Measurements from ENCODE around the gene MMP14. TPM values are rescaled to one million over a fixed set of nuclear protein-coding genes. Genes with fewer than 3 reads are reported as not detected.

The MMP14 gene
- total and polyA plus RNA-seq, 11 donors: 14.0 to 90.6 (median 24.8) TPM

DNA sequence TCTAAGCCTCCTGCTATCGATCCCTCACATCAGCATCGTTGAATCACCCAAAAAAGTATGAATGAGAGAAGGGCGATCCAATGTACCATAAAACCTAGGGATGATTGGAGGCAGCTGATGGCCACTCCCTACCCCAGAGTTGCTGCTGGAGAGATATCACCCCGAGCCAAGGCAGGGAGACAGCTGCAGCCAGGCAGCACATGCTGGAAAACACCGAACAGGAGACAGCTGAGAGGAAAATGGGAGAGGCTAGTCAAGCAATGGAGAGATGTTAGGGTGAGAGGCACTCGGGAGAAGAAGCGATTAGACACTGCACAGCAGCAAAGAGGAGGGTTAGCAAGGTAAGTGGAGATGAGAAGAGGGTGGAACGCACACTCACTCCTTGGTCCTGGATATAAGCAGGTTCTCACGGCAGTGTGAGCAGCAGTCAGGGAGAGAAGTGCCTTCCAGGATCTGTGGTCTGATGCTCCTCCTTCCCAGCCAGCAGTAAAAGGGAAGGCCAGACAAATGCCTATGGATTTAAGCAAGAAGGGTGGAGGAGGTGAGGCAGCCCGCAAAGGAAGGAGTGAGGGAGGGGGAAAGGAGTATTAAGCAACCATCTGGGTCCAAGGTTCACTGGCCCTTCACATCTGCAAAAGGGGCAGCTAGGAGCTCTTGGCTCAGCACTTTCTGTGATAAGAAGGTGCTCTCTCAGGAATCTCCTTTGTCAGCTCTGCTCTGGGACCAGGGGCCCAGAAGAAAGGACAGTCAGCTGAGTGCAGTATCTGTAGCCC lies 21.3 kb upstream of the MMP14 start, which contains the start of gene SLC7A7:
TSS of gene SLC7A7 (minus strand) at position 495 of the 773 bp plus-strand sequence. CDS start 2,037 bp downstream, outside the sequence.
- no peaks in the 10 kb centered on the region for H3K36me3 ChIP-seq
- no peaks in the 10 kb centered on the region for H3K9me3 ChIP-seq
- WGBS, 4 donors: 57 to 62% (median 59%) methylated on average over 10 of the region's 10 CpGs
- peak within 1 kb of the TSS in 5 of 12 donors; percentile 4 to 91 (median 29) for H3K27ac ChIP-seq
- H3K27me3 ChIP-seq: no peaks in the 10 kb centered on the region
- peak within 1 kb of the TSS in 7 of 12 donors; percentile 10 to 57 (median 28) for H3K4me3 ChIP-seq
- intact Hi-C loops (cut with DNase I): loop anchor here in 7 of 10 donors (5.0 to 10.0 kb wide), 7 partner anchors 158 to 423 kb away; no protein-coding TSS in a partner anchor
- ATAC-seq: peak in 3 of 4 donors; percentile 13 to 51 (median 37)
- TF ChIP-seq POLR2A (IDR thresholded peaks at IDR 0.05): no peak
- TF ChIP-seq, protein P1, sequence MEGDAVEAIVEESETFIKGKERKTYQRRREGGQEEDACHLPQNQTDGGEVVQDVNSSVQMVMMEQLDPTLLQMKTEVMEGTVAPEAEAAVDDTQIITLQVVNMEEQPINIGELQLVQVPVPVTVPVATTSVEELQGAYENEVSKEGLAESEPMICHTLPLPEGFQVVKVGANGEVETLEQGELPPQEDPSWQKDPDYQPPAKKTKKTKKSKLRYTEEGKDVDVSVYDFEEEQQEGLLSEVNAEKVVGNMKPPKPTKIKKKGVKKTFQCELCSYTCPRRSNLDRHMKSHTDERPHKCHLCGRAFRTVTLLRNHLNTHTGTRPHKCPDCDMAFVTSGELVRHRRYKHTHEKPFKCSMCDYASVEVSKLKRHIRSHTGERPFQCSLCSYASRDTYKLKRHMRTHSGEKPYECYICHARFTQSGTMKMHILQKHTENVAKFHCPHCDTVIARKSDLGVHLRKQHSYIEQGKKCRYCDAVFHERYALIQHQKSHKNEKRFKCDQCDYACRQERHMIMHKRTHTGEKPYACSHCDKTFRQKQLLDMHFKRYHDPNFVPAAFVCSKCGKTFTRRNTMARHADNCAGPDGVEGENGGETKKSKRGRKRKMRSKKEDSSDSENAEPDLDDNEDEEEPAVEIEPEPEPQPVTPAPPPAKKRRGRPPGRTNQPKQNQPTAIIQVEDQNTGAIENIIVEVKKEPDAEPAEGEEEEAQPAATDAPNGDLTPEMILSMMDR (IDR thresholded peaks at IDR 0.05): no peak
- no peak for DNase-seq
- H3K4me1 ChIP-seq: peaks cover 0 to 52% (median 15%) of the 10 kb centered on the region in 12 donors

DNA sequence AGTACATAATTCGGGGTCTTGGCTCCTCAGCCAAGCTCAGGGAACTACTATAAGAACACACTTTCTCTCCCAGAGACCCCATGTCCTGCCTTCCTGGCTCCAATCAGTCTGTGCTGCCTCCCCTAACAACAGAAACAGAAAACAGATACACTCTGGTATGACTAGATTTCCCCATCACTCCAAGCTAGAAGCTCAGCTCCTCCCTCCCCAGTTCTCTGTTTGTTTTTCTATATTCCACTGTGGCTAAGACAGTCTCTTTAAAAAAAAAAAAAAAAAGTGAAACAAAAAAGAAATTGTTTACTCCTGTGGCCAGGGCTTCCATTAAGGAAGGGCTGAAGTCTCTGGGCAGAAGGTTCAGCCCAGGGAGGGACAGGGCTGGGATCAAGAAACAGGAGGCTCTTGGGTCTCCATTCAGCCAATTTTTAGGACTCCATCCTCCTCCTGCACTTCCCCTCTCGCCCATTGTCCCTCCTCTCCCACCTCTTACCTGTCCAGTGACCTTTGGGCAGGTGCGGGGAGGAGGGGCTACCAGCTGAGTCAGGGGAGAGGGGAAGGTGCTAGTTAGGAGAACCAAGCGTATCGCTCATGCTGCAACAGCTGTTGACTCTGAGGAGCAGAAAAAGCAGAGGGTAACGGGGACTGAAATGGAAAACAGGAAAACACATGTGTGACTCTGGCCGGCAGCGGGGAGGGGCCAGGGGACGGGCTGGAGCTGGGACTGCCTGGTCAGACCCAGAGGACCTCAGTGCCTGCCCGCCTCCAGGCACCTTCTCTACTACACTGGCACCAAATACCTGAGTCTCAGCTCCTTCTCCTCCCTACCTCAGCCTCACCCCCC lies 17.0 kb upstream of the MMP14 start:
- peak overlapping the region in 10 of 12 donors; percentile 21 to 55 (median 45) for H3K4me3 ChIP-seq
- H3K9me3 ChIP-seq: no peaks in the 10 kb centered on the region
- peak overlapping the region in 9 of 12 donors; percentile 20 to 86 (median 64) for H3K27ac ChIP-seq
- WGBS, 4 donors: 29 to 48% (median 33%) methylated on average over 9 to 10 of the region's 10 CpGs
- H3K36me3 ChIP-seq: no peaks in the 10 kb centered on the region
- H3K27me3 ChIP-seq: no peaks in the 10 kb centered on the region
- DNase-seq (peak in 3 of 5 donors; percentile 41 to 52 (median 48)), ATAC-seq (peak in 3 of 4 donors; percentile 14 to 32 (median 22))
- intact Hi-C loops (cut with DNase I): loop anchor here in 7 of 10 donors (5.0 to 10.0 kb wide), 7 partner anchors 162 to 427 kb away; no protein-coding TSS in a partner anchor
- TF ChIP-seq, protein P1 (IDR thresholded peaks at IDR 0.05): no peak
- TF ChIP-seq POLR2A (IDR thresholded peaks at IDR 0.05): no peak
- peaks cover 0 to 70% (median 23%) of the 10 kb centered on the region in 12 donors for H3K4me1 ChIP-seq

DNA sequence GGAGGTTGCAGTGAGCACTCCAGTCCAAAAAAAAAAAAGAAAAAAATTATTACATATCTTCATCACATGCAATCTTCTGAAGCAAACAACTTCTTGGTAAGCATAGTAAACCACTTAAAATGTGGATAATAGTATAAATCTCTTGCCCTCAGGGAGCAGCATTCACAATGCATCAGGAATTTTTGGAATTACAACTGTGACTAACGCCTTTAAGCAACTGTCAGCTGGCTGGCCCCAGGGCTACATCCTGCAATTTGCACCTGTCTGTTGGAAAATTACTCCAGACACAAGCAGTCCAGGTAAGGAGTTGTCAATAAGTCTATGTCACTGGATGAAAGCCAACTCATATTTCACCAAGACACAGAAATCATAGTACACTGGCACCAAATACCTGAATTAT lies 15.7 kb upstream of the MMP14 start:
- Histone ChIP-seq H3K27ac (no peak overlapping the region), H3K27me3 (no peaks in the 10 kb centered on the region), H3K36me3 (no peaks in the 10 kb centered on the region), H3K4me3 (no peak overlapping the region), H3K9me3 (no peaks in the 10 kb centered on the region), H3K4me1 (peaks cover 0 to 68% (median 22%) of the 10 kb centered on the region in 12 donors)
- 83 to 94% (median 91%) methylated on average over 1 of the region's 1 CpG for WGBS, 4 donors
- DNase-seq (no peak), ATAC-seq (no peak)
- intact Hi-C loops (cut with DNase I): loop anchor here in 7 of 10 donors (5.0 to 10.0 kb wide), 5 partner anchors 84 to 436 kb away; no protein-coding TSS in a partner anchor
- TF ChIP-seq, protein P1 (IDR thresholded peaks at IDR 0.05): no peak
- TF ChIP-seq POLR2A (IDR thresholded peaks at IDR 0.05): no peak

All from heart left ventricle (tissue), 16 donors.